Activated T-cell treated with anti-CD3 and anti-CD28 coated beads, Interleukin-2, amount 50 U/mL, for 72 hours (primary cell): ENCODE measurements around the gene EIF4E3. TPM values are rescaled to one million over a fixed set of nuclear protein-coding genes. Genes with fewer than 3 reads are reported as not detected.

Source experiments
- ATAC-seq, 2 donors: fragments of 150-1000 bp; cut with Tn5 transposase; replicated peaks in 1 of 2; 2 replicates each; pipeline ENCODE4 v1.10.0; 2021; ENCODE audit warnings: moderate library complexity in 2 of 2, mild to moderate bottlenecking in 1 of 2
- DNase-seq, 2 donors: peaks; one replicate each; pipeline ENCODE4 v3.0.0; 2021 to 2022; ENCODE audit warnings: mixed read lengths in 1 of 2
- H3K27ac Mint-ChIP-seq: one replicate; pipeline ENCODE4 v1.8.0; 2022; ENCODE audit warnings: mild to moderate bottlenecking, moderate library complexity, mixed read lengths
- H3K27me3 Mint-ChIP-seq: one replicate; pipeline ENCODE4 v1.8.0; 2022; ENCODE audit warnings: low read depth, mixed read lengths
- H3K36me3 Mint-ChIP-seq, 2 donors: one replicate each; pipeline ENCODE4 v1.8.0; 2022; ENCODE audit warnings: mixed read lengths in 2 of 2, mild to moderate bottlenecking in 1 of 2; ENCODE audit not compliant: insufficient read depth in 2 of 2
- H3K4me1 Mint-ChIP-seq: one replicate; pipeline ENCODE4 v1.8.0; 2022; ENCODE audit warnings: low read depth, mixed read lengths
- H3K4me3 Mint-ChIP-seq, 2 donors: one replicate each; pipeline ENCODE4 v1.8.0; 2022; ENCODE audit warnings: mild to moderate bottlenecking in 2 of 2, mixed read lengths in 2 of 2, moderate library complexity in 2 of 2
- H3K9me3 Mint-ChIP-seq, 2 donors: one replicate each; pipeline ENCODE4 v1.8.0; 2022; ENCODE audit warnings: mixed read lengths in 2 of 2
- total RNA-seq, 2 donors: library from RNA; stranded (reverse); gene quantifications; one replicate each; pipeline ENCODE4 v1.2.3, GENCODE V29; 2022

Gene EIF4E3
- total RNA-seq, 2 donors from 2014 or later, result 51.8 to 70.1 TPM

DNA sequence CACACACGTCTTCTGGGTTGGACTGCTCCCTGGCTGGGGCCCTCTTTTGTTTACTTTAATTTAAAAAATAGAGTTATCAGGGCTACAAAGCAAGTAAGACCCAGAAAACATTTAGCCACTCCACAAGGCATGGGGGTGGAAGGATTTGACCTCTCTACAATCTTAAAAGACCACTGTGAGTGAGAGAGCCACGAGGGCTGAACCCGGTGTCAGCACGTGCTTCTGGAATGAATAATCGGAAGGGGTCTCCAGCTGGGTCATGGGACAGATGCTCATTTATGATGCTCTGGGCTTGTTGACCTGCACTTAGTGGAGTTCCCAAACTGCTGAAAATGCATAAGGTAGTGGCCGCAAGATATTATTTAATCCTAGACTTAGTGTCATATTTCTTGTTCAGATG lies 52.4 kb downstream of the EIF4E3 start:
- Mint-ChIP-seq H3K27me3 (no peaks in the 10 kb centered on the region), H3K4me3 (no peak overlapping the region), H3K4me1 (peaks cover 17% of the 10 kb centered on the region), H3K9me3 (peaks cover under 1 to 1% of the 10 kb centered on the region in 2 donors), H3K36me3 (no peaks in the 10 kb centered on the region), H3K27ac (no peak overlapping the region)
- DNase-seq (no peak), ATAC-seq (no peak)

DNA sequence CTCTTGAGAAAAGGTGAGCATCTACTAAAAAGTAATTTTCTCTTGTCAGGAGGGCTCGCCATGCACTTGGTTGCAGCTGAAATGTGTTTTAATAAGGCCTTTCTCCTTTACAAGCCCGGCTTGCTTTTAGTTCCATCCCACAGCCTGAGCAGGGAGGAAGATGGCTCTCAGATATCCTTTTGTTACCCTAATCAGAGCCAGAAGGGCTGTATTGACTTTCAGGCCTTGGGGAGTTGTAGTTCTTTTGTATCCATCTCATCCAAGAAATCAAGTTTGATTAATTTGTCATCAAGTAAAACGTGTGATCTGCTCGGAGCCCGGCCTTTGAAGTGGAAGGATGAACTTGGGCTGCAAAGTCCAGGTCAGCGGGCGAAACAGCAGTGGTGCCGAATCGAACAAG lies 52.9 kb downstream of the EIF4E3 start:
- no peak for ATAC-seq
- no peak overlapping the region for H3K4me3 Mint-ChIP-seq
- DNase-seq, result no peak
- H3K27ac Mint-ChIP-seq, result no peak overlapping the region
- H3K4me1 Mint-ChIP-seq, result peaks cover 17% of the 10 kb centered on the region
- no peaks in the 10 kb centered on the region for H3K27me3 Mint-ChIP-seq
- peaks cover 1 to 2% of the 10 kb centered on the region in 2 donors for H3K9me3 Mint-ChIP-seq
- H3K36me3 Mint-ChIP-seq, result no peaks in the 10 kb centered on the region

DNA sequence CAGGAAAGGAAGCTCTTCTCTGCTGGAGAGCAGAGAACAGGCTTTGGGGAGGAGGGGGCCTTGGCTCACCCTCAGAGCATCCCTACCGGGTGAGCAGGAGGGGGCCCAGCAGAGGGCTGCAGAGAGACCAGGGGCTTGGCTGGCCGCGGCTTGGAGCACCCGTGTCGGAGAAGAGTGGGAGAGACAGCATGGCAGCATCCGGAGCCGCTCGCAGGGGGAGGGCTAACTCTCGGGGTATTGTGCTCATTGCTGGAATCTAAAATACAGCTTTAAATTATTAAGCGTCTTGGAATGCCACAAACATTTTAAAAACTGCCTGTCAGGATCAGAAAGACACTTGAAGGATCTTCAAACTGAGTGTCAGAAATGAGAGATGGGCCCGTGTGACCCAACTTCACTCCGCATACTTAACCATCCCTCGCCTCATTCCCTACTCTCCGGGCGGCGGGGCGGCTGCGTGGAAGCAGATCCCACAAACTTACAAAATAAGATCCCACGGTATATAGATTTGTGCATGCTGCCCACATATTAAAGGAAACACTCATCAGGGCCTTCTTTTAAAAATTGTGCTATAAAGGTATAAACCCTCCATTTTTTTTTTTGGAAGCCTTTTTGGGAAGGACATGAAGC lies 53.9 kb downstream of the EIF4E3 start:
- Mint-ChIP-seq H3K36me3 (peaks cover 0 to 1% of the 10 kb centered on the region in 2 donors), H3K4me1 (peaks cover 17% of the 10 kb centered on the region), H3K27me3 (no peaks in the 10 kb centered on the region), H3K4me3 (no peak overlapping the region), H3K9me3 (peaks cover 1 to 5% of the 10 kb centered on the region in 2 donors), H3K27ac (no peak overlapping the region)
- ATAC-seq, result no peak
- no peak for DNase-seq

- Mint-ChIP-seq H3K36me3 (peaks cover 10 to 12% of the 10 kb centered on the region in 2 donors), H3K4me3 (peak overlapping the region in 1 of 2 donors; percentile 35), H3K4me1 (peaks cover 29% of the 10 kb centered on the region), H3K9me3 (peaks cover 6 to 10% of the 10 kb centered on the region in 2 donors), H3K27me3 (no peaks in the 10 kb centered on the region), H3K27ac (no peak overlapping the region)
- no peak for ATAC-seq
- DNase-seq, result no peak
Measured at GRCh38 chr3:71662568-71662967, 62.6 kb downstream of the EIF4E3 start.

DNA sequence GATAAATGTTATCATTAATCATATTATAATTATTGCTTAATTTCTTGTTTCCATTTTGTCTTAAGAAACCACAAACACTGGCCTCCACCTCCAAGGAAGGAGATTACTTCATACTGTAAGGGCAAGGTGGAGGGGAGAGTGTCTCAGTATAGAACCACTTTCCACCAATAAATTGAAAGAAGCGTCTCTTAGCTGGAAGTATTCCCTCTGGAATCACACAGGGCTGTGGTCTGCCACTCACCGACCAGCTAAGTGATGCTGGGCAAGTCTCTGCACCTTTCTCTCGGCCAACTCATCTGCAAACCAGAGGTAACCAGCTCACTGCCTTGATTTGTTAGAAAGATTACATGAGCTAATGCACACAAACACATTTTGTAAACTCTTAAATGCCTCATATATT lies 63.1 kb downstream of the EIF4E3 start:
- Mint-ChIP-seq H3K36me3 (peaks cover 10 to 12% of the 10 kb centered on the region in 2 donors), H3K27ac (no peak overlapping the region), H3K27me3 (no peaks in the 10 kb centered on the region), H3K4me1 (peaks cover 29% of the 10 kb centered on the region), H3K9me3 (peaks cover 6 to 7% of the 10 kb centered on the region in 2 donors), H3K4me3 (peak overlapping the region in 1 of 2 donors; percentile 35)
- DNase-seq (no peak), ATAC-seq (no peak)

- H3K4me1 Mint-ChIP-seq, result peaks cover 29% of the 10 kb centered on the region
- no peak for ATAC-seq
- H3K36me3 Mint-ChIP-seq, result peaks cover 1 to 2% of the 10 kb centered on the region in 2 donors
- H3K9me3 Mint-ChIP-seq, result no peaks in the 10 kb centered on the region
- H3K27ac Mint-ChIP-seq, result no peak overlapping the region
- no peak for DNase-seq
- no peak overlapping the region for H3K4me3 Mint-ChIP-seq
- no peaks in the 10 kb centered on the region for H3K27me3 Mint-ChIP-seq
Measured at GRCh38 chr3:71659864-71660591, 65.2 kb downstream of the EIF4E3 start.

DNA sequence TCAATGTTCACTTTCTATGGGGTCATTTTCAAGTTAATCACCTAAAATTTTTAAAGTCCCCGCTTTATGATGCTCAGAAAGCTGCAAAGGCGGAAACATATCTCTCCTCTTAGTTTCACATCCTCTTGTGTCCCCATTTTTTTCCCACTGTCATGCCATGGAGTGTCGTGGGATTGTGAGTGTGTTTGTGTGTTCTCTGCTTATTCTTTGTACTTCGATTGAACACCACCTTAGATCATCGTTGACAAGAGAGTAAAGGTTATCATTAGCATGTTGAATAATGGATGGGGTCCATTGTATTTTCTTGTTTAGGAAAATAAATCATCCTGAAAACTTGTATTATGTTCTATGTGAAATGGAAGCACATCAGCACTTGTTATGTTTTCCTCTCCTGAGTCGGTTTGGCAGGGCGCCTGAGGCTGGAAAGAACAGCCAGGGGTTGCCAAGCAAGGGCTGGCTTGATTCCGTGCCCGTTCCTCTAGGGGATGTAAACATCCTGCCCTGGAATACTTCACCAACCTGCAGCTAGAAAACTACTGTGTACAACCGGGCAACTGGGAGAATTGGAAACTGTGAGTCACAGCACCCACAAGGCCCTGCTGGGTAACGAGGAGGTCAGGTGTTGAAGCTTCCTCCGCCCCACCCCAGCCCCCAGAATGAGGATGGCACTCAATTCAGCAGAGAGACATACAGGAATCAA lies 67.2 kb downstream of the EIF4E3 start:
- Mint-ChIP-seq H3K27me3 (no peaks in the 10 kb centered on the region), H3K9me3 (no peaks in the 10 kb centered on the region), H3K4me1 (peaks cover 30% of the 10 kb centered on the region), H3K36me3 (no peaks in the 10 kb centered on the region), H3K4me3 (no peak overlapping the region), H3K27ac (no peak overlapping the region)
- DNase-seq (no peak), ATAC-seq (no peak)

DNA sequence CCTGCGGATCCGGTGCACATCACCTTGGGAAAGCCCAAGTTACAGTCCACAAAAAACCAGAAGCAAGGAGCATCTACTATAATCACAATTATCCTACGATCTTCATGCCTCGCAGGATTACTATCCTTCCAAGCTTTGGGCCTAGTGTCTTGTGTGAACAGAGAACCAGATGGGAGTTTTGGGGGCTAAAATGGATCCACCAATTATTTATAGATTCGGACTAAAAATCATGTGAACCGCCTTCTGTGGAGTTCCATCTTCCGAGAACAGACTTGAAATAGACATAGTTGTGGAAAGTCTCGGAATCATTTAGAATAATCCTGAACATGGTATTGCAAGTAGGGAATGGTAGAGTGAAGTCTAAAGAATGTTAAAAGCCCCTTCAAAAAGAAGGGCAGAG lies 70.1 kb downstream of the EIF4E3 start:
- H3K4me1 Mint-ChIP-seq, result peaks cover 18% of the 10 kb centered on the region
- no peaks in the 10 kb centered on the region for H3K9me3 Mint-ChIP-seq
- H3K36me3 Mint-ChIP-seq, result no peaks in the 10 kb centered on the region
- DNase-seq, result no peak
- H3K27me3 Mint-ChIP-seq, result no peaks in the 10 kb centered on the region
- no peak for ATAC-seq
- H3K27ac Mint-ChIP-seq, result no peak overlapping the region
- no peak overlapping the region for H3K4me3 Mint-ChIP-seq

- DNase-seq (no peak), ATAC-seq (no peak)
- no peak overlapping the region for H3K4me3 Mint-ChIP-seq
- H3K36me3 Mint-ChIP-seq, result peaks cover 0 to 1% of the 10 kb centered on the region in 2 donors
- H3K4me1 Mint-ChIP-seq, result peaks cover 14% of the 10 kb centered on the region
- no peaks in the 10 kb centered on the region for H3K27me3 Mint-ChIP-seq
- H3K9me3 Mint-ChIP-seq, result no peaks in the 10 kb centered on the region
- H3K27ac Mint-ChIP-seq, result no peak overlapping the region
Measured at GRCh38 chr3:71653414-71653807, 71.8 kb downstream of the EIF4E3 start.

DNA sequence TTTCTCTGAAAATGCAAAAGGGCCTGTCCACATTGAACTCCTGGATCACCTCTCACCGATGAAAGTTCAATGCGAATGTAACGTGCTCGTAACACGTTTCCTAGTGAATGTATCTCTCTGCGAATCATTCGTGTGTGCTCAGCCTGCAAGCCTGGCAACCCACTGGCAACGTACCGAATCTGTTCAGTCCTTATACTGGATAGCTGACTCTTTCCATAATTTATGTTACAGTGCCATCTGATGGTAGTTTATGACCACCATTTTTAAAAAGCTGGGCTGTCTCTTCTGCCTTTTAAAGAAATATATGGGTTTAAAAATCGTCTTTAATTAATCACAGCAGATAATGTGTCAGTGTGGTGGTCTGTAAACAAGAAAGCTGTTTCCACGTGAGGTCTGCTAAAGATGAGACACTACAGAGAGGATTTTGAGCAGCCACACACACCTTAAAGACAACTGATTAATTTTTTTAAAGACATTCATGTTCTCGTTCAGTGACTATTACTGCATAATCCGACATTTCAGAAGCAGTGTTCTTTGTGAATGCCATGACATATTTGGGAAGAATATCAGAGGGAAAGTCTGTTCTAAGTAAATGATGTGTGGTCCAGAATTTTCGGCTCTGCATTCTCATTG lies 72.3 kb downstream of the EIF4E3 start:
- DNase-seq (peak; percentile 15 to 19), ATAC-seq (peak; percentile 53 to 70)
- no peaks in the 10 kb centered on the region for H3K9me3 Mint-ChIP-seq
- H3K36me3 Mint-ChIP-seq, result peaks cover 0 to 1% of the 10 kb centered on the region in 2 donors
- peak overlapping the region in 1 of 2 donors; percentile 49 for H3K4me3 Mint-ChIP-seq
- H3K4me1 Mint-ChIP-seq, result peaks cover 9% of the 10 kb centered on the region
- no peaks in the 10 kb centered on the region for H3K27me3 Mint-ChIP-seq
- H3K27ac Mint-ChIP-seq, result no peak overlapping the region

GRCh38 chr3:71651625-71652024 lies 73.6 kb downstream of the EIF4E3 start:
- H3K4me1 Mint-ChIP-seq, result peaks cover 5% of the 10 kb centered on the region
- no peak overlapping the region for H3K27ac Mint-ChIP-seq
- ATAC-seq, result no peak
- no peaks in the 10 kb centered on the region for H3K9me3 Mint-ChIP-seq
- peaks cover 0 to 1% of the 10 kb centered on the region in 2 donors for H3K36me3 Mint-ChIP-seq
- DNase-seq, result no peak
- H3K27me3 Mint-ChIP-seq, result no peaks in the 10 kb centered on the region
- H3K4me3 Mint-ChIP-seq, result no peak overlapping the region

- Mint-ChIP-seq H3K27me3 (no peaks in the 10 kb centered on the region), H3K9me3 (no peaks in the 10 kb centered on the region), H3K4me3 (no peak overlapping the region), H3K36me3 (peaks cover 0 to 1% of the 10 kb centered on the region in 2 donors), H3K4me1 (peaks cover 5% of the 10 kb centered on the region), H3K27ac (no peak overlapping the region)
- no peak for ATAC-seq
- DNase-seq, result no peak
Measured at GRCh38 chr3:71650372-71650771, 74.8 kb downstream of the EIF4E3 start.

GRCh38 chr3:71649757-71650156 lies 75.4 kb downstream of the EIF4E3 start:
- no peak overlapping the region for H3K4me3 Mint-ChIP-seq
- H3K27ac Mint-ChIP-seq, result no peak overlapping the region
- no peaks in the 10 kb centered on the region for H3K9me3 Mint-ChIP-seq
- no peaks in the 10 kb centered on the region for H3K27me3 Mint-ChIP-seq
- no peak for DNase-seq
- peaks cover 0 to 1% of the 10 kb centered on the region in 2 donors for H3K36me3 Mint-ChIP-seq
- no peak for ATAC-seq
- peaks cover 5% of the 10 kb centered on the region for H3K4me1 Mint-ChIP-seq
